HG02763 (cell line): ENCODE data around the gene TNNC1.

Source experiments
- ATAC-seq: cut with Tn5 transposase; IDR thresholded peaks from one replicate; pipeline ENCODE4 v1.9.1; 2021; ENCODE audit warnings: mild to moderate bottlenecking, moderate library complexity; ENCODE audit not compliant: unreplicated experiment

TNNC1 gene

DNA sequence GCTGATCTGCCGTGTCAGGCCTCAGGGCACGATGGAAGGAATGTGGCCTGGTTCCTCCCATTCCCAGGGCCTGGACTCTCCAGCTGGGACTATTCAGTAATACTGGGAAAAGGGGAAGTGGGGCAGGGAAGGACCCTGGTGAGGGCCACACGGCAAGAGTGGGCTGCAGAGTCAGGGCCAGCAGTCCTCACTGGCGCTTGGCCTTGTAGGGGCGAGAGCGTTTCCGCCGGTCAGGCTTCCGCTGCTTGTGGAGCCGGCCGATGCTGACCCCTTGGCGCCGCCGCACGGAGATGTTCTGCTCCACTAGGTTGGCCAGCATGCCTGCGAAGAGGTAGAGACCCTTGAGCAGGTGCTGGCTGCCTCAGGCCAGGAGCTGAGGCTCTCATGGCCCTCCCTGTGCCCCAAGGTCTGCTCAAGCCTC lies 51.7 kb downstream of the TNNC1 start:
- no peak for ATAC-seq

DNA sequence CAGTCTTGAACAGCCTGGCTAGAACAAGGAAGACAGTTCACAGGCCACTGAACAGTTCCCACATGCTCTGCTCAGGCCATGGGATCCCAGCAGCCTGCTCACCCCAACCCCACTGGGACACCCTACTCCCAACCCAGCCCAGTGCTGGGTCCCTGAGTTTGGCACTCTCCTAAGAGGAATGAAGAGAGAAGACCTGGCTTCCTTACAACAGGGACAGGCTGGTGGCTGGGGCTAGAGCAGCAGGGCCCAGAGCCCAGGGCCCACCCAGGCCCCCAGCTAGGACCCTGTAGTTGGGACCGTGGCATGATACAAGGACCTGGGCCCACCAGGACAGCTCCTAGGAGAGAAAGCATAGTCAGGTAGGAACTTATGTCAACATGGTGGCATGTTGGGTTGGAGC lies 52.3 kb downstream of the TNNC1 start:
- ATAC-seq = no peak
